ENCODE measurements around the gene COA1. TPM values are rescaled to one million over a fixed set of nuclear protein-coding genes. Genes with fewer than 3 reads are reported as not detected.
"Not testable (repeated sequence)": the region's sequence is repeated elsewhere in the genome, so short reads cannot be mapped to it uniquely, and the experiment has no call there.

COA1 gene
- total RNA-seq, 1 experiment from 2014 or later, result 85.4 TPM

- H3K27ac ChIP-seq, result no peak overlapping the region
- no peaks in the 10 kb centered on the region for H3K27me3 ChIP-seq (replicated peaks)
- H3K4me1 ChIP-seq (replicated peaks), result no peaks in the 10 kb centered on the region
- H3K9me3 ChIP-seq (replicated peaks), result no peaks in the 10 kb centered on the region
- no peak for DNase-seq (ENCODE audit: low read depth in 1 of 2, low spot score in 2 of 2)
- no peak overlapping the region for H3K4me3 ChIP-seq
- peaks cover 64% of the 10 kb centered on the region for H3K36me3 ChIP-seq
Observed at GRCh38 chr7:43602256-43602655, 127.1 kb downstream of the COA1 start.

- Histone ChIP-seq H3K36me3 (peaks cover 73% of the 10 kb centered on the region), H3K4me3 (no peak overlapping the region), H3K27me3 (replicated peaks) (no peaks in the 10 kb centered on the region), H3K4me1 (replicated peaks) (peaks cover 5% of the 10 kb centered on the region; the same call in 1 of the 2 replicates), H3K9me3 (replicated peaks) (no peaks in the 10 kb centered on the region), H3K27ac (no peak overlapping the region)
- no peak for DNase-seq (ENCODE audit: low read depth in 1 of 2, low spot score in 2 of 2)
Observed at GRCh38 chr7:43600056-43600455, 129.3 kb downstream of the COA1 start.

GRCh38 chr7:43596426-43596825 lies 132.9 kb downstream of the COA1 start:
- H3K27me3 ChIP-seq (replicated peaks); H3K27ac ChIP-seq; H3K4me3 ChIP-seq; DNase-seq (ENCODE audit: low read depth in 1 of 2, low spot score in 2 of 2); H3K4me1 ChIP-seq (replicated peaks); H3K9me3 ChIP-seq (replicated peaks): not testable (repeated sequence)
- peaks cover 49% of the 10 kb centered on the region for H3K36me3 ChIP-seq

GRCh38 chr7:43594020-43594419 lies 135.3 kb downstream of the COA1 start:
- no peaks in the 10 kb centered on the region for H3K27me3 ChIP-seq (replicated peaks)
- peaks cover 31% of the 10 kb centered on the region for H3K36me3 ChIP-seq
- no peaks in the 10 kb centered on the region for H3K9me3 ChIP-seq (replicated peaks)
- DNase-seq (ENCODE audit: low read depth in 1 of 2, low spot score in 2 of 2), result no peak
- H3K4me1 ChIP-seq (replicated peaks), result peaks cover 17% of the 10 kb centered on the region
- no peak overlapping the region for H3K4me3 ChIP-seq
- H3K27ac ChIP-seq, result no peak overlapping the region

- no peaks in the 10 kb centered on the region for H3K9me3 ChIP-seq (replicated peaks)
- H3K4me1 ChIP-seq (replicated peaks), result peaks cover 17% of the 10 kb centered on the region
- H3K27ac ChIP-seq, result no peak overlapping the region
- DNase-seq (ENCODE audit: low read depth in 1 of 2, low spot score in 2 of 2), result no peak
- H3K4me3 ChIP-seq, result no peak overlapping the region
- peaks cover 27% of the 10 kb centered on the region for H3K36me3 ChIP-seq
- H3K27me3 ChIP-seq (replicated peaks), result no peaks in the 10 kb centered on the region
Observed at GRCh38 chr7:43593010-43593409, 136.3 kb downstream of the COA1 start.

GRCh38 chr7:43592326-43592725 lies 137.0 kb downstream of the COA1 start:
- no peaks in the 10 kb centered on the region for H3K9me3 ChIP-seq (replicated peaks)
- DNase-seq (ENCODE audit: low read depth in 1 of 2, low spot score in 2 of 2), result no peak
- H3K4me1 ChIP-seq (replicated peaks), result peaks cover 17% of the 10 kb centered on the region
- no peaks in the 10 kb centered on the region for H3K27me3 ChIP-seq (replicated peaks)
- no peak overlapping the region for H3K4me3 ChIP-seq
- peaks cover 20% of the 10 kb centered on the region for H3K36me3 ChIP-seq
- no peak overlapping the region for H3K27ac ChIP-seq

- no peak overlapping the region for H3K27ac ChIP-seq
Observed at GRCh38 chr7:43591558-43592180, 137.7 kb downstream of the COA1 start.

GRCh38 chr7:43590862-43591557 lies 138.3 kb downstream of the COA1 start:
- Histone ChIP-seq H3K36me3 (peaks cover 8% of the 10 kb centered on the region), H3K9me3 (replicated peaks) (no peaks in the 10 kb centered on the region), H3K27ac (no peak overlapping the region), H3K4me1 (replicated peaks) (peaks cover 17% of the 10 kb centered on the region), H3K27me3 (replicated peaks) (no peaks in the 10 kb centered on the region), H3K4me3 (no peak overlapping the region)
- no peak for DNase-seq (ENCODE audit: low read depth in 1 of 2, low spot score in 2 of 2)

More at GRCh38 chr7:43591558-43592180, 137.7 kb downstream of the COA1 start:
- Histone ChIP-seq H3K27me3 (replicated peaks) (no peaks in the 10 kb centered on the region), H3K4me3 (no peak overlapping the region), H3K4me1 (replicated peaks) (peaks cover 17% of the 10 kb centered on the region), H3K36me3 (peaks cover 14% of the 10 kb centered on the region), H3K9me3 (replicated peaks) (no peaks in the 10 kb centered on the region)
- no peak for DNase-seq (ENCODE audit: low read depth in 1 of 2, low spot score in 2 of 2)

- no peaks in the 10 kb centered on the region for H3K9me3 ChIP-seq (replicated peaks)
- no peaks in the 10 kb centered on the region for H3K27me3 ChIP-seq (replicated peaks)
- no peak overlapping the region for H3K27ac ChIP-seq
- no peak overlapping the region for H3K4me3 ChIP-seq
- H3K4me1 ChIP-seq (replicated peaks), result peaks cover 30% of the 10 kb centered on the region
- peaks cover 5% of the 10 kb centered on the region; the same call in 1 of the 2 replicates for H3K36me3 ChIP-seq
- no peak for DNase-seq (ENCODE audit: low read depth in 1 of 2, low spot score in 2 of 2)
Observed at GRCh38 chr7:43589728-43590127, 139.6 kb downstream of the COA1 start.

Other genes starting within 250 kb of the COA1 start
- gene STK17A, start 146.4 kb downstream of the COA1 start, total RNA-seq (2014; rRNA removed; shearing (Covaris generic)), result 47.0 and 49.5 TPM in 2 replicates
- gene BLVRA, start 29.2 kb upstream of the COA1 start, total RNA-seq (2014; rRNA removed; shearing (Covaris generic)), result 27.8 and 39.0 TPM in 2 replicates
- gene MRPS24, start 140.0 kb upstream of the COA1 start, total RNA-seq (2014; rRNA removed; shearing (Covaris generic)), result 146 and 224 TPM in 2 replicates
- 20.4 and 25.4 TPM in 2 replicates for gene URGCP, start 177.1 kb upstream of the COA1 start, total RNA-seq (2014; rRNA removed; shearing (Covaris generic))
- 12.1 and 13.0 TPM in 2 replicates for gene UBE2D4, start 196.9 kb upstream of the COA1 start, total RNA-seq (2014; rRNA removed; shearing (Covaris generic))

All from SJSA1 (cell line).